ENCODE data around the gene RASAL2. TPM values are rescaled to one million over a fixed set of nuclear protein-coding genes. Genes with fewer than 3 reads are reported as not detected.
A peak's percentile ranks its signal among the peaks of the same experiment; 100 is the strongest.

The RASAL2 gene
- total and polyA plus RNA-seq, 2 of the 4 experiments (the other 2 are of a cell fraction), result 13.1 to 20.6 TPM

DNA sequence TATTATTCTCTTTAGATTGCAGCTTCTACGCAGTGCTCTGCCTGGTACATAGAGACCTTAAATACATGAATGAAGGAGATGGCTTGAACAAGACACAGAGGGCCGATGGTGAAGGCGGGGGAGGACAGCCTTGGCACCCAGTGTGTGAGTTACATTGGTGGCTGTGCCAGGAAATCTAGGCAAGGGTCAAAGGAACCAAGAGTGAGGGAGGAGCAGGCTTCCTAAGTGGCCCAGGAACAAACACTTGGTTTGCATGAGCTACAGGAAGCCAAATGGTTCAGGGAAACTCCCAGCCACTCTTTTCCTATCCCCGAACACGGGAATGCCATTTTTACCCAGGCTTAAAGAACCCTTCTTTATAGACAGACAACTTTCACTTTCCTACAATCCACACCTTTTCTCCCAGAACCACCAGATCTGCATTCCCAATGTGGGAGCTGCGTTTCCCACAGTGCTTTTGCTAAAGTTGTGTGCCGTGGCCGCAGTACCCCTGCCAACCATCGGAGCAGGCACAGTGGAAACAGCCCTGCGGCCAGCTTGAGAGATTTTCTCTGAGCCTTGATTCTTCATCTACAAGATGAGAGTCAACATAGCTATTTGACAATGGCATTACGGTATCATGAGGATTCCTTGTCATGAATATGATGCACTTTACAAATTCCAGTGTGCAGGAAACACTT is 406.3 kb downstream of the RASAL2 start:
- H3K9me3 ChIP-seq (ENCODE audit: control insufficient read depth, insufficient read depth, low read length), result no peaks in the 10 kb centered on the region
- no peak overlapping the region for H2BK120ac ChIP-seq (ENCODE audit: low read depth, low read length)
- H2AFZ ChIP-seq (replicated peaks; ENCODE audit: low read length, poor library complexity), result no peak overlapping the region
- no peak overlapping the region for H4K91ac ChIP-seq (ENCODE audit: insufficient read depth, low read depth, low read length)
- ATAC-seq (ENCODE audit: low read depth) (no peak), DNase-seq (no peak)
- intact Hi-C loops (cut with micrococcal nuclease), result loop anchor here (5.0 to 10.0 kb wide), 2 partner anchors 188 to 475 kb away; no protein-coding TSS in a partner anchor
- no peaks in the 10 kb centered on the region for H3K79me1 ChIP-seq (ENCODE audit: low read depth in 1 of 2, low read length in 2 of 2)
- no peak overlapping the region for H2AK9ac ChIP-seq (replicated peaks; ENCODE audit: low read depth, low read length, poor library complexity)
- H3K9ac ChIP-seq (ENCODE audit: low read depth, low read length), result no peak overlapping the region
- in situ Hi-C loops (cut with MboI; ENCODE audit: low sequenced_read_pairs), result loop anchor here (10.0 kb wide), 1 partner anchor 195 kb away; no protein-coding TSS in a partner anchor
- no peak overlapping the region for H3K4ac ChIP-seq (ENCODE audit: low read depth, low read length)
- H3K9me1 ChIP-seq (ENCODE audit: insufficient read depth, low read length), result peaks cover 4% of the 10 kb centered on the region; the same call in 1 of the 2 replicates
- H3K4me3 ChIP-seq (ENCODE audit: insufficient read depth, low read depth, low read length), result no peak overlapping the region
- no peak overlapping the region for H3K56ac ChIP-seq (ENCODE audit: extremely low read depth, insufficient read depth, low read length)
- H2BK5ac ChIP-seq (ENCODE audit: low read depth, low read length, poor library complexity, severe bottlenecking), result no peak overlapping the region
- no peak overlapping the region for H3K27ac ChIP-seq (ENCODE audit: insufficient read depth, low read length)
- POLR2A ChIA-PET (ENCODE audit: unreplicated experiment), result no interaction called here
- peaks cover 5% of the 10 kb centered on the region; the same call in 1 of the 2 replicates for H3K27me3 ChIP-seq (ENCODE audit: control insufficient read depth, insufficient read depth, low read length)
- BruUV-seq (replicated peaks), result no TSS peak
- dilution Hi-C loops (cut with HindIII; ENCODE audit: low sequenced_read_pairs, unreplicated experiment), result no loop called here
- TF ChIP-seq, protein P1, sequence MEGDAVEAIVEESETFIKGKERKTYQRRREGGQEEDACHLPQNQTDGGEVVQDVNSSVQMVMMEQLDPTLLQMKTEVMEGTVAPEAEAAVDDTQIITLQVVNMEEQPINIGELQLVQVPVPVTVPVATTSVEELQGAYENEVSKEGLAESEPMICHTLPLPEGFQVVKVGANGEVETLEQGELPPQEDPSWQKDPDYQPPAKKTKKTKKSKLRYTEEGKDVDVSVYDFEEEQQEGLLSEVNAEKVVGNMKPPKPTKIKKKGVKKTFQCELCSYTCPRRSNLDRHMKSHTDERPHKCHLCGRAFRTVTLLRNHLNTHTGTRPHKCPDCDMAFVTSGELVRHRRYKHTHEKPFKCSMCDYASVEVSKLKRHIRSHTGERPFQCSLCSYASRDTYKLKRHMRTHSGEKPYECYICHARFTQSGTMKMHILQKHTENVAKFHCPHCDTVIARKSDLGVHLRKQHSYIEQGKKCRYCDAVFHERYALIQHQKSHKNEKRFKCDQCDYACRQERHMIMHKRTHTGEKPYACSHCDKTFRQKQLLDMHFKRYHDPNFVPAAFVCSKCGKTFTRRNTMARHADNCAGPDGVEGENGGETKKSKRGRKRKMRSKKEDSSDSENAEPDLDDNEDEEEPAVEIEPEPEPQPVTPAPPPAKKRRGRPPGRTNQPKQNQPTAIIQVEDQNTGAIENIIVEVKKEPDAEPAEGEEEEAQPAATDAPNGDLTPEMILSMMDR (conservative IDR thresholded peaks at IDR 0.05; ENCODE audit: low read depth, low read length), result peak; percentile 22; the same call in 1 of the 2 replicates
- no peak for TF ChIP-seq POLR2A (IDR thresholded peaks at IDR 0.05; ENCODE audit: low read depth, low read length)
- H3K36me3 ChIP-seq (ENCODE audit: control insufficient read depth, insufficient read depth, low read length), result no peaks in the 10 kb centered on the region
- H4K8ac ChIP-seq (ENCODE audit: low read depth in 2 of 2, low read length in 2 of 2), result no peak overlapping the region
- H2BK20ac ChIP-seq (ENCODE audit: low read depth, low read length), result no peak overlapping the region
- no peaks in the 10 kb centered on the region for H4K20me1 ChIP-seq (ENCODE audit: insufficient read depth, low read length)
- CTCF ChIA-PET, result interaction anchor here (0.8 to 1.4 kb wide), 5 partner anchors 13 to 190 kb away, joined by 3 to 4 read pairs (median 4); partner anchors contain the start of gene TEX35
- 93% methylated on average over 9 of the region's 11 CpGs; no CpG with 5 or more reads in 1 of the 2 experiments for WGBS, 2 experiments (ENCODE audit: extremely low coverage in 2 of 2, insufficient read length in 1 of 2)
- no peak overlapping the region for H4K5ac ChIP-seq (ENCODE audit: low read depth, low read length)
- H3K18ac ChIP-seq (ENCODE audit: low read depth, low read length), result no peak overlapping the region
- no peak overlapping the region for H2AK5ac ChIP-seq (ENCODE audit: low read depth, low read length)
- H3K4me2 ChIP-seq (ENCODE audit: low read depth, low read length), result no peak overlapping the region
- no peak overlapping the region for H3K23ac ChIP-seq (ENCODE audit: low read depth, low read length)
- H3K4me1 ChIP-seq (ENCODE audit: control insufficient read depth, insufficient read depth, low read length), result no peaks in the 10 kb centered on the region
- H2BK15ac ChIP-seq (ENCODE audit: low read depth, low read length), result no peak overlapping the region
- no peak overlapping the region for H3K14ac ChIP-seq (replicated peaks; ENCODE audit: low read depth, low read length)
